T-helper 1 cell treated with Interleukin-12 subunit alpha and Interleukin-12 subunit beta and Interleukin-4 antibody, amounts not matched to agents 30 ng/mL and 1 ng/mL, for 36 hours (primary cell): ENCODE data around the gene ATF3. TPM values are rescaled to one million over a fixed set of nuclear protein-coding genes. Genes with fewer than 3 reads are reported as not detected.

ENCODE experiments used
- intact Hi-C: fragments of 100-400 bp; cut with micrococcal nuclease; formaldehyde crosslinking; loops from one replicate; pipeline ENCODE4 v1.15.1; 2024
- total RNA-seq: library from RNA; stranded (reverse); gene quantifications from 2 replicates; pipeline ENCODE4 v1.2.3, GENCODE V29; 2022

ATF3 gene
- total RNA-seq, 1 donor from 2014 or later: 13.8 TPM

DNA sequence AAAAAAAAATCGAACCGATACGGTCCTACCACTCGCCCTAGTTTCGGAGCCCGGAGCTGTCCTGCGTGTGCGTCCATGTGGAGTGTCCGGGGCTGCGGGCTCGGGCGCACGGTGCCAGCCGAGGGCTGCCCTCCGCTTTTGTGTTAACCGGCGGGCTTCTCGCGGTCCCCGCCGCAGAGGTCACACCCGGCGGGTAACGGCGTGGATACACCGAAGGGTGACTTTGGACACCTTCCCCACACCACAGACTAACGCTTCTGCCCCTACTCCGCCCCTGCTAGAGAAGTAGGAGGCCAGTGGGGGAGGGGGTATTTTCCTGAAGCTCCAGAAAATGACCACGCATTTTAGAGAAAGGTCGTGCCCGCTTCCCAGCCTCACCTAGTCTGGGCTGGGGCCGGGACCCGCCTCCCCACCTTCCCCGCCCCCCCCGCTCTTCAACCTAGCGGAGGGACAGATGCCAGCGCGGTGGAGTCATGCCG is 609 bp upstream of the ATF3 start:
- intact Hi-C loops: loop anchor here (1.0 to 5.0 kb wide), 12 partner anchors 12 to 1029 kb away; partner anchors contain the start of genes ANGEL2, FLVCR1, NEK2 and NSL1

DNA sequence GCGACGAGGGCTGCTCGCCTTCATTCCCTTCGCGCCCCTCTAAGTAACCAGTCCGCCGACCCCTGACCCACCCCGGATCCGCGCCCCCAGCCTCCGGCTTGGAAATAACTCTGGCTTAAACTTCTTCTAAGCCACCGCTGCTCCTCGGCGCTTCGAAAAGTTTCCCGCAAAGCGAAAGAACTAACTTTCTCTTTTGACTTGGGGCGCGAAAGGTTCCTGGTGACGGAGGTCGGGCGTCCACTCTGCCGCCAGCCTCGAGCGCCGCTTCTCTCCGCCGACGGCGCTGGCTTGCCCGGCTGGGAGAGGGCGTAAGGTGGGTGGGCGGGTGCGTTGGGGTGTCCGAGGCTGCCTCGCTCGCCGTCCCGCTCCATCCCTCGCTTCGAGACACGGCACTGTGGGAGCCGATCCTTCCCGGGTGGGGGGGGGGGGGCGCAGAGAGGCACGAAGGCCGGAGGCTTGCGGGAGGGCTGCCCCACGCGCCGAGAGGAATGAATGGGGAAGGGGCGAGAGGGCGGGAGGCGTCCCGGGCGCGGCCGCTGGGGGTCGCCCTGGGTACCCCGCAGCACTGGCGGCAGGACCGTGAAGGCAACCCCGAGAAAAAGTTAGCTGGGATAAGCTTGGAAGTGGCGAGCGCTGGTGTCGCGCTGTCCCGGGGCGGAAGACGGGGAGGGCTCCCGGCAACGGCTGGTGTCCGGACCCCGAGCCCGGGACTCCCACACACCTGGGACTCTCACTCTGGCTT is 569 bp downstream of the ATF3 start:
- intact Hi-C loops: loop anchor here (1.0 to 5.0 kb wide), 16 partner anchors 13 to 1030 kb away; partner anchors contain the start of genes ANGEL2, FLVCR1, NEK2 and NSL1

DNA sequence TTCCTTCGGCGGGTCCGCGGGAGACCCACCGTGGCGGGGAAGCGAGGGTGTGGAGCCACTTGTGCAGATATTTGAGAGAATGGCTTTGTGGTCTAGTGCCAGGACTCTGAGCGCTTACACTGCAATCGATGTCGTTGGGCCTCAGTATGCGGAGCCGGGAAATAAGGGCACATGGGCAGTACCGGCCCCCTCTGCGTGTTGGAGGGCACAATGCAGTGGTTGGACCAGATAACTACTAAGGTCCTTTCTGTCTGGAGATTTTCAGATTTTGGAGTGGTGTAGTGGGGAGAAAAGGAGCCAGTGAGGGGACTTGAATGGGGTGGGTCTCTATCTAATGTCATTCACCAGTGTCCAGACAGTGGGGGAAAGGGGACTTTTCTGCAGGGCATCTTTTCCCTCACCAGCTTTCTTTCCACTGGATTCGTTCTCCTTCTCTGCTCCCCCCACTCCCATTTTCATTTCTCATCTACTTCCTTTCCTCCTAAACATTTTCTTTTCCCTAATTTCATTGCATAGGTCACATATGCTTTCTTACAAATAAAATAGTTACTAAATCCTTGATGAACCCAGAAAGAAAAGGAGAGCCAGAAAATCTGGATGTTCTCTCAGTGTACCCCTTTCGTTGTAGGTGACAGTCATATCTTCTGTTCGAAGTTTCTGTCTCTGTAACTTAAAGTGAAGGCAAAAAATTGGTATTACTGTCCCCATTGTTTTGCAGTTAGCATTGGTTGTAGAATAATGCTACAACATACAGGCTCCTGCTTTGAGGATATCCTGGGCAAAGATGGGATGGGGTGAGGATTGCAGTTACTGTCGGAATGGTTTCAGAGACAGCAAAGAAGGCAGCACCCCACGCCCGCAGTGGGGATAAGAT is 1.4 kb downstream of the ATF3 start:
- intact Hi-C loops: loop anchor here (1.0 to 5.0 kb wide), 8 partner anchors 20 to 933 kb away; partner anchors contain the start of genes FLVCR1, NEK2 and PACC1

DNA sequence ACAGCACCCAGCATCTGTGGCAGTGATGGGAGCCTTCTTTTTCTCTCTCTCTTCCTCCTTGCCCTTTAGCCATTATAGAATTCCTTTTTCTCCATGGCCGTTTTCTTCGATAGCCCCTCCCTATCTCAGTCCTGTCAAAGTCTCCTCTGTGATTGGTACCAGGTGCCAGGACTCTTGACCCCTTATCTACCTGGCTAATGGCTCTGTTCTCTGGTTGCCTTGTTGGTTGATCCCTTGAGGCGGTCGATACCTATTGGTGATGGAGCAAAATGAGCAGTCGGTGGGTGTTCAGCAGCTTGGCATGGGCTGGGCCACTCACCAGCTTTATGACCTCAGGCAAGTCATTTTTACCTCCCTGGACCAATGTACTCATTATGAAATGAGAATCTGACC is 2.0 kb downstream of the ATF3 start:
- intact Hi-C loops: no loop called here

DNA sequence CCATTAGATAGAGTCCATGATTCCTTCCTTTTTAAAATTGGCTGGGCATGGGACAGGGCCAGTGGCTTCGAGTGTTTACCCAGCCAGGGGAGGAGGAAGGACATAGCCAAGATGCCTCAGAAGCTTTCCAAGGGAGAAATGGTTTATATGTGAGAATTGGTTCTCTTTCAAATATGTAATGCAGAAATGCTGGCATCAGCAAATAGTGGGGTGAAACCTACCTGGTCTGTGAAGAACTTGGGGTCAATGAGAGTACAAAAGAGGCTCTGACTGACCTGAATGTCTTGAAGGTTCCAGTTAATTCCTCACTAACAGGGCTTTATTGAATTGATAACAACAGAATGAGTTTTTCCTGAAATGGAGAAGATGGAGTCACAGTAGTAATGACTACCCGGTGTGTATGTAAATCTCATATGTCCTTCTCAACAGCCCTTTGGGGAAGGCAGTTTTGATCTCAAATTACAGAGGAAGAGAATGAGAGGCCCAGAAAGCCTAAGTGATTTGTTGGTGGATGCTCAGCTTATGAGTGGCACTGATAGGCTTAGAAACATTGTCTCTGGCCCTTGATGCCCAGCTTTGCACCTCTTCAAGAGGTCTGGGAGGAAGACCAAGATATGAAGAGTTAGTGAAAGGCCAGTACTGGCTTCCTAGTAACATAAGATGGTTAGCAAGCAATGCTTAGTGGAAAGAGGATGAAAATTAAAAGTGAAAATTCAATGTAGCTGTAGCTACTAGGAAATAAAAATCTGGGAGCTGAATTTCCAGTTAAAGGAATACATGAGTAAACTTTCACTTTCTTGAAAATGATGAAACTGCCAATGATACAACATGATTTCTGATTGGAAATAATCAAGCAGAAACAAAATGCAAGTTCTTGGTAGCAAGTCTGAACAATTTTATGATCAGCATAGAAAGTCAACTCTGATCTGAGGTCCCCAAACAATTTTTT is 2.7 kb downstream of the ATF3 start:
- intact Hi-C loops: no loop called here

DNA sequence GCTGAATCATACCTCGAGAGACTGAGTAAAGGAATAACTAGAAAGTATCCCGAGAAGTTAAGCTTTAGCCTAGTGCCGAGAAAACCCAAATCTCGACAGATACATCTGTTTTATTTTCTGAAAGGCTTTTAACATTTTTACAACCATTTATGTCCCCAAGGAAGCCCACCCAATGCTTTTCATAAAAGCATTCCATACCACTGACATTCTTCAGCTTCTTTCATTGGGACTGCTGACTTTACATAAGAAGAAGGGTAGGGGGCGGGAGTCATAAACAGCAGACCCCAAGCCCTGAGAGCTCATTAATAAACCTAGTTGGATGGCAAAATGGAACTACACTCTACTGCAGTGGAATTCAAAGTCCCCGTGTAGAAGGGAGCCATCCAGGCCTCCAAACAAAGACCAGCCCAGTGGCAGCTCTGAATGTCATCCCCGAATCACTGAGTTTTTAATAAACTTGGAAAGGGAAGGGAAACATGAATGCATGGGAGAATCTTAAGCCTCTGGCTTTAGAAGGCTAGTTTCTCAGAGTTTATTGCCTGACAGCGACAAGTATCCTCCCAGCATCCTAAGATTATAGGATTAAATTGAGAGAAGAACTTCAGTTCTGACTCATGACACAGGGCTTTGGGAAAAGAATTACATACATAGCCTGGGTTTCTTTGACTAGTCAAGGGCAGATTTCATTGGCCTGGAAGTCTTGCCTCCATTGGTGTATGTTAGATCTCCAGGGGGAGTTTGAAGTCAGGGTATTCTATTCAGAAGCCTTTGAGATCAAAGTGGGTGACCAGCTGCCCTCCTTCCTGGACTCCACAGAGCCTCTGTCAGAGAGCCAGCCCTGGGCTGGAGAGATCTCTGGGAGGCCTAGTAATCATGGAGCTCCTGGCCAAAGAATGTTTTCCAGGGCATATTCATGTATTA is 3.7 kb downstream of the ATF3 start:
- intact Hi-C loops: no loop called here

DNA sequence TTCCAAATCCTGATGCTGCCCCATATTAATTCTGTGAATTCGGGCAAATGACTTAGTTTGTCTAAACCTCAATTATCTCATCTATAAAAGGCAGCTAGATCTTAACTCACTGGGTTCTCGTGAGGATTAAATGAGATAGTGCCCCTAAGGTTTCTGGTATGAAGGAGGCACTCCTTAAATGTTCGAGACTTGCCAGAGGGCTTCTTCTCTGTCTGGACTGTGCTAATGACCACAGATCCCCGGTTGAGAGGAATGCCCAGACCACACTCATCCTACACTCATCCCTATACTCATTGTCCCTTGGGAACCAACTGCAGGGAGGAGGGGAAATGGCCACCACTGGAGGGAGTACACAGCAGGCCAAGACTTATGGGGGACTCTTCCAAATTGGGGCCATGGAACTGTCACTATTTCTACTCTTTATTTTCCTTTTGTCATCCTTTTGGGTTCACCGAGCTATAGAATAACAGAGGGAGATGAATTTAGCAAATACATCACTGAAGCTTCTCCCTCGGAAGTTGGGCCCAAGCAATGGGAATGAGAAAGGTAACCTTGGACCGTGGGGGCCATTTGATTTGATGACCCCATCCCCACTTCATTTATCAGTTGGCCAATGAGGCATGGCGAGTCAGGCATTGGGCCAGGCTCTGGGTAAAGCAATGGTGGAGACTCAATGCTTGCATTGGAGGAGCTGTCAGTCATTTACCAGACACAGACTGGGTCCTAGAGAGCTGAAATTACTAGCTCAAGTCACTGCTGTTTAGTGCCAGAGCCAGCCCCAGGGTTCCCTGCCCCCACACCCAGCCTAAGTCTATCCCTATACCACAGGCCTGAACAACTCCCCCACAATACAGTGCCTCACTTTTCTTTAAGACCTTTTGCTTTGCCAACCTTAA is 5.1 kb downstream of the ATF3 start:
- intact Hi-C loops: loop anchor here (1.0 kb wide), 1 partner anchor 22 kb away; no protein-coding TSS in a partner anchor

DNA sequence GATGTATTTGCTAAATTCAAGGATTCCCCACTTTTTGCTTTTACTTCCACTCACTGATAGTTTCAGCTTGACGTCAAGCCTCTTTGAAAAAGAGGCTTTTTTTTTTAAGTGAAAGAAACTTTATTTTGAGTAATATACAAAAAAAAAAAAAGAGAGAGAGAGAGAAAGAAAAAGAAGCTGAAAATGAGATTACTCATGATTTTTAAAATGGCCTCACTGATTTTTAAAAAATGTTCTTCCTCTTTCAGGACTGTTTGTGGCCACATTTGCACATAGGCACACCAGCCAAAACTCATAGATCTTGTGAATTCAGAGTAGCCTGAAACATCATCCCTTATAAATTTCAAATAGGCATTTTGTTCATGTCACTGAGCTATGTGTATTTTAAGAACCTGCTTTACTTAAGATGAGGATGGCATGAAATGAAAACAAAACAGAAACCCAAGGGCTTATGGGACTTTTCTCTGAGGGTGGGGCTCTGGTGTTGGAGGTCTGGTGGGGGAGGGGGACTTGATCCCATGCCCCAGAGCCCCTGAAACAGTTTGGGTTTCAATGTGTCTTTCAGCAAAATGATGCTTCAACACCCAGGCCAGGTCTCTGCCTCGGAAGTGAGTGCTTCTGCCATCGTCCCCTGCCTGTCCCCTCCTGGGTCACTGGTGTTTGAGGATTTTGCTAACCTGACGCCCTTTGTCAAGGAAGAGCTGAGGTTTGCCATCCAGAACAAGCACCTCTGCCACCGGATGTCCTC is 6.1 kb downstream of the ATF3 start:
- intact Hi-C loops: loop anchor here (1.0 kb wide), 1 partner anchor 21 kb away; no protein-coding TSS in a partner anchor

DNA sequence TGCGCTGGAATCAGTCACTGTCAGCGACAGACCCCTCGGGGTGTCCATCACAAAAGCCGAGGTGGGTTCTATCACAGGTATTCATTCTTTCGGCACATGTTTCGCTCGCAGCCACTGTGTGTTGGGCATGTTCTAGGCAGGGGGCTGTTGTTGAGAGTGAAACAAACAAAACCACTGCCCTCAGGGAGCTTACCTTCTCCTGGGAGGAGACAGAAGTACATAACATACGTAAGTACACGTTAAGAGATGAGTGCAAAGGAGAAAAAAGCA is 6.6 kb downstream of the ATF3 start:
- intact Hi-C loops: no loop called here

DNA sequence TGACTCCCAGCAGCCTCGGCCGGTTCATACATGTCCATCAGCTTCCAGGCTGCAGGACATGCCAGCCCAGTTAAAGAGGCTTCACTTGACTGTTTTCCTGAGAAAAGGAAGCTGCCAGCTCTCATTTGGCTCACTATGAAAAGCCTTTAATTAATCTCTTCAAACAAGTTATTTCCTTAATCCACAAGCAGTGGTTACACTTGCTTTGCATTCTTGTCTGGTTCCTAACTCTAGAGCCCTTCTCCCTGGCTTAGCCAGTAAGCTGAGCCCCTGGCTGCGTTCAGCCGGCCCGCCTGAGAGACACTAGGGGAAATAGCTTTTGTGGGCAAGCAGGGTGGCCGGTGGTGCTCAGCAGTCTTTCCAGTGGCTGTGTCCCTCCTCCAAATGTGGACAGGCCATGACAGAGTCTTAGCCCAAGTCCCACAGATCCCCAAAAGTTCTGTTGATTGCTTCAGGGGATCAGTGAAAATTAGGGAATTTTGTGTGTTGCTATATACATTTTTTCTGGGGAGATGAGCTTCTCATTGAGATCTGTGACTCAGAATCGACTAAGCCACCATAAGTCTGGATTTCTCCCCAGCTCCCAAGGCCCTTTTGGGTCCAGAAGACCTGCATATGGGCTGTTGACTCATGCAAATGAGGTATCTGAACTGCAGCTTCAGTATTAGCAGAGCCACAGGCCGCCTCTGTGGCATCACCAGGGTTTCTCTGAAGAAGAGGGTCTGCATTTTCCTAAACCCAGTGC is 10.1 kb downstream of the ATF3 start:
- intact Hi-C loops: no loop called here

DNA sequence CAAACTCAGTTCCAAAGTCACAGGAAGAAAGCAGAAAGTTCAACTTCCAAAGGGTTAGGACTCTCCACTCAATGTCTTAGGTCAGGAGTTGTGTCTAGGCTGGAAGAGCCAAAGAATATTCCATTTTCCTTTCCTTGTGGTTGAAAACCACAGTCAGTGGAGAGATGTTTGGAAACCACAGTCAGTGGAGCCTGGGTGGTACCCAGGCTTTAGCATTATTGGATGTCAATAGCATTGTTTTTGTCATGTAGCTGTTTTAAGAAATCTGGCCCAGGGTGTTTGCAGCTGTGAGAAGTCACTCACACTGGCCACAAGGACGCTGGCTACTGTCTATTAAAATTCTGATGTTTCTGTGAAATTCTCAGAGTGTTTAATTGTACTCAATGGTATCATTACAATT is 11.7 kb downstream of the ATF3 start:
- intact Hi-C loops: no loop called here

DNA sequence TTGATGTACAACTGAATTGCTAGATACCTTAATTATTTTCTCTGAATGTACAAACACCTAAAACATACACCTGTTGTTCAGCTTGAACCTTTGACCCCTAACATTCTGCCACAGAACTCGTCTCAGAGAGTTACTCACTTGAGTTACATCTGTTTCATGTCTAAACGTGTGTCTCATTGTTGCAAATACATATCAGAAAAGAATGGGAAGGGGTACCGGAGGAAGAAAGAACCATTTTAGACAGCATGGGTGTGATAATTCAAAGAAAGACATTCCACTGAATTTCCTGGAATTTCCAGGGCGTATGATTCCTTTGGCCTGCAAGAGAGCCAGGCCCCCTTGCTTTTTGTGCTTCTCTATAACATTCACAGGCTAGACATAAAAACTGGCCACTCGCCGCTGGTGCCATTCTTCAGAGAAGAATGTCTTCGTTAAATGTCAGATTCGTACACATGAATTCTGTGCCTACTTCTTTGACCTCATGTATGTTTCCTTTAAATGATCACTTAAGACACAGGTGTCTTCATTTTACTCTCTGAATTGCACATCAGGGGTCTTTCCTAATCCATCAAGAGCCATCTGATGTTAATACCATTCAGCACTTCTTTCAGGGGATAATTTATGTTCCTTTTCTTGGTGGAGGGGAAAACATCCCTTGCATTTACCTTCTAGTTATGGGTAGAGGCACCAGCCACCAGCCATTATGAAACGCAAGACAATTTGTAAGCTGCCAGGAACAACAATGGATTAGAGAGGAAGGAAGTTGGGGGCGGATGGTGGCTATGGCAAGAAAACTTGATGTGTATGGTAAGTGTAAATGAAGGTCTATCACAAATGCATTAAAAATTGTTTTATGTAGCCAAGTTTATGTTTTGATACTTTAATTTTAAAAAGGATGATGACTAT is 12.7 kb downstream of the ATF3 start:
- intact Hi-C loops: no loop called here

DNA sequence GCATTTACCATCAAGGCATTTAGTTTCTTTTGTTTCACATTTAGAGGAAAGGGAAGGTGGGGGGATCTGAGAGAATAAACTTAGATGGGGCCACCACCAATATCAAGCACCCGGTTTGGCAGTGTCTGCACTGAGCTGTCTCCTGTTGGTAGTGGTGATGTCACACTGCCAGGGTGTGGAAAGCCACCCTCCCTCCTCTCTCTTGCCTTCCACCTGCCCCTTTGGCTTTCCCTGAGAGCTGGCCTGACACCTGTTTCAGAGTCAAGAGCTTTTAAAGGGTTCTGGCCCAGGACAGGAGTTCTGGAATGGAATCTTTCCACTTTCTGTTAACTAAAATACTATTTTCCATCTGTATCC is 13.4 kb downstream of the ATF3 start:
- intact Hi-C loops: no loop called here

DNA sequence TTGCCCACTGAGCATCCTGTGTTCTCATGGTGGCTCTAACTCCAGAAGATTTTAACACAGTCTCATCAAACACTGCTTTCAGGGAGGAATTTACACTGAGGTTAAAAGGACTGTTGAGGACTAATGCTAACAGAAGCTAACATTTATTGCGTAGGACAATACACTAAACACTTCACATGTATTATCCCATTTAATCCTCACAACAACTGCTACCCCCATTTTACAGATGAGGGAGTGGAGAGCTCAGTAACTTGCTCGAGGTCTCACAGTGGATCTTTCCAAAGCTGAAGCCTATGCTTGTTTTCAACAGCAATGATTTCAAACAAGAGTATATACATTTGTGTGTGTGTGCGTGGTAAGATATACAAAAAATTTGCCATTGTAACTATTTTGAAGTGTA is 13.9 kb downstream of the ATF3 start:
- intact Hi-C loops: no loop called here

DNA sequence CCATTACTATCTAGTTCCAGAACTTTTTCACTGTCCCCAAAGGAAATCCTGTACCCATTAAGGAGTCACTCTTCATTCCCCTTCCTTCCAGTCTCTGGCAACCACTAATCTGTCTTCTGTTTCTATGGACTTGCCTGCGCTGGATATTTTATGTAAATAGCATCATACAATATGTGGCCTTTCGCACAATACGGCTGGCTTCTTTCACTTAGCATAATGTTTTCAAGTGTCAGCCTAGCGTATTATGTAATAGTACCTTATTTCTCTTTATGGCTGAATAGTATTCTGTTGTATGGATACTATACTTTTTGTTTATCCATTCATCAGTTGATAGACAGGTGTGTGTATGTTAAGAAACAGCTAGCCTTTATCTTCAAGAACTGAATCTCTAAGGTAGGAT is 14.3 kb downstream of the ATF3 start:
- intact Hi-C loops: no loop called here

DNA sequence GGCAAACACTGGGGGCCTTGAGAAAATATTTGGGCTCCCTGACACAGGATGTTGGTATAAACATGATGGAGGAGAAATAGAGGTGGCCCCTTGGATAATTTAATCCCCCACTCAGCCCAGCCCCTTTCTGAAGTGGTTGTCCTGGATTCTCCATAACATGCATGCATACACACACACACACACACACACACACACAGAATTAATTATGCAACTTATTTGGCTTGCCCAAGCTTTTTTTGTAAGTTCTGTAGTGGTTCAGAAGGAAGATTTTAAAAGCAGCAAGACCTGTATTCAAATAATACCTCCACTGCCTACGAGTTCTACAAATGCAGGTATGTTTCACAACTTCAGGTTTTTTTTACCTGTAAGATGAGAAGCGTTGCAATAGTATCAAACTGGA is 15.0 kb downstream of the ATF3 start:
- intact Hi-C loops: no loop called here
